HCT116 (cell line): ENCODE data around the gene TAS2R13. TPM values are rescaled to one million over a fixed set of nuclear protein-coding genes. Genes with fewer than 3 reads are reported as not detected.

ENCODE experiments used
- ATAC-seq: fragments of 200-7000 bp; cut with Tn5 transposase; 2 replicates; pipeline ENCODE4 v1.9.1; 2020; ENCODE audit warnings: mild to moderate bottlenecking, moderate library complexity
- BruUV-seq: library from RNA; stranded (reverse); fragments of 400-500 nt; replicated peaks from 2 replicates; lab custom pipeline; 2021; lab: Mats Ljungman, UMichigan
- CTCF ChIA-PET: fragments of 300-600 bp; sonication (Branson Sonifier 250); formaldehyde crosslinking; loops from one replicate; lab custom pipeline; 2021; ENCODE audit warnings: antibody characterized with exemption; lab: Charles Lee
- POLR2A ChIA-PET: fragments of 300-600, 350-600 bp; sonication (Branson Sonifier 250); formaldehyde crosslinking; loops from one replicate; lab custom pipeline; 2021; ENCODE audit warnings: antibody characterized with exemption; lab: Charles Lee
- RAD21 ChIA-PET, 2 experiments: fragments of 300-600 bp; sonication (Branson Sonifier 250); formaldehyde crosslinking; loops; one replicate each; lab custom pipeline; 2023; ENCODE audit warnings: low total read pairs in 2 of 2; ENCODE audit not compliant: uncharacterized antibody in 2 of 2, unreplicated experiment in 2 of 2, low non-redundant PET in 1 of 2; lab: Charles Lee
- DNase-seq: peaks from one replicate; pipeline ENCODE4 v3.0.0-alpha.2; 2010; ENCODE audit warnings: low read depth, low spot score
- H2AFZ ChIP-seq: fragments of 200-600 bp; shearing (Covaris generic), sonication (generic); 2 replicates; pipeline ENCODE4 v1.6.1; 2017; ENCODE audit warnings: low read depth, mixed run types, mixed read lengths, antibody characterized with exemption, low read length; ENCODE audit not compliant: poor library complexity, severe bottlenecking
- H3K27ac ChIP-seq: 2 replicates; pipeline ENCODE4 v1.5.1; 2012; ENCODE audit warnings: low read depth, low read length
- H3K27me3 ChIP-seq: fragments of 200-600 bp; sonication (generic); 2 replicates; pipeline ENCODE4 v1.6.1; 2016; ENCODE audit warnings: mixed run types, low read length, mixed read lengths; ENCODE audit not compliant: insufficient read depth
- H3K36me3 ChIP-seq, 2 experiments: fragments of 200-500 bp in 1 of 2; fragments of 200-600 bp in 1 of 2; sonication (Bioruptor generic) in 1 of 2; sonication (generic) in 1 of 2; 2 replicates each; pipeline versions ENCODE4 v1.5.1 to v1.6.1; 2014 to 2016; ENCODE audit warnings: low read length in 2 of 2, inconsistent platforms in 1 of 2, mixed read lengths in 1 of 2, mixed run types in 1 of 2; ENCODE audit not compliant: insufficient read depth in 2 of 2, control insufficient read depth in 1 of 2
- H3K4me1 ChIP-seq, 2 experiments: fragments of 200-600 bp in 1 of 2; sonication (generic) in 1 of 2; 2 replicates each; pipeline versions ENCODE4 v1.5.1 to v1.6.1; 2012 to 2017; ENCODE audit warnings: low read length in 2 of 2, inconsistent platforms in 1 of 2, mild to moderate bottlenecking in 1 of 2, mixed read lengths in 1 of 2, mixed run types in 1 of 2, moderate library complexity in 1 of 2; ENCODE audit not compliant: insufficient read depth in 2 of 2, control insufficient read depth in 1 of 2
- H3K4me2 ChIP-seq: fragments of 200-600 bp; sonication (generic); 2 replicates; pipeline ENCODE4 v1.6.1; 2017; ENCODE audit warnings: mixed run types, low read length, mixed read lengths
- H3K4me3 ChIP-seq, 2 experiments: fragments of 200-600 bp in 1 of 2; sonication (generic) in 1 of 2; replicated peaks in 1 of 2; 2 replicates each; pipeline ENCODE4 v1.5.1; 2011 to 2016; ENCODE audit warnings: low read length in 2 of 2, control low read depth in 1 of 2, low read depth in 1 of 2, mild to moderate bottlenecking in 1 of 2, mixed read lengths in 1 of 2, mixed run types in 1 of 2
- H3K79me2 ChIP-seq: fragments of 200-600 bp; sonication (generic); 2 replicates; pipeline ENCODE4 v1.6.1; 2017; ENCODE audit warnings: mild to moderate bottlenecking, mixed run types, low read length, moderate library complexity, mixed read lengths; ENCODE audit not compliant: insufficient read depth
- H3K9ac ChIP-seq: fragments of 200-600 bp; sonication (generic); 2 replicates; pipeline ENCODE4 v1.6.1; 2016; ENCODE audit warnings: low read length, mixed read lengths
- H3K9me2 ChIP-seq: fragments of 200-600 bp; sonication (generic), shearing (Covaris generic); 2 replicates; pipeline ENCODE4 v1.6.1; 2017; ENCODE audit warnings: mixed run types, mild to moderate bottlenecking, moderate library complexity; ENCODE audit not compliant: insufficient read depth
- H3K9me3 ChIP-seq, 2 experiments: fragments of 200-500 bp in 1 of 2; fragments of 200-600 bp in 1 of 2; sonication (Bioruptor generic) in 1 of 2; sonication (generic) in 1 of 2; 2 replicates each; pipeline ENCODE4 v1.6.1; 2014 to 2017; ENCODE audit warnings: low read length in 2 of 2, mixed read lengths in 2 of 2, inconsistent platforms in 1 of 2, low read depth in 1 of 2, mild to moderate bottlenecking in 1 of 2, mixed run types in 1 of 2, moderate library complexity in 1 of 2; ENCODE audit not compliant: control insufficient read depth in 1 of 2, insufficient read depth in 1 of 2
- H4K20me1 ChIP-seq: fragments of 200-600 bp; sonication (generic), shearing (Covaris generic); 2 replicates; pipeline ENCODE4 v1.6.1; 2017; ENCODE audit warnings: mixed run types, mild to moderate bottlenecking, moderate library complexity; ENCODE audit not compliant: insufficient read depth
- CBX3 ChIP-seq: IDR thresholded peaks from 2 replicates; pipeline ENCODE4 v1.6.1; 2012; ENCODE audit warnings: low read depth
- POLR2AphosphoS5 ChIP-seq: IDR thresholded peaks from 2 replicates; pipeline ENCODE4 v1.6.1; 2011; ENCODE audit warnings: mild to moderate bottlenecking, low read depth, low read length, moderate library complexity
- SIN3A ChIP-seq: IDR thresholded peaks from 2 replicates; pipeline ENCODE4 v1.6.1; 2012; ENCODE audit warnings: low read depth
- intact Hi-C: fragments of 100-400 bp; cut with micrococcal nuclease; formaldehyde crosslinking; loops from 2 replicates; pipeline ENCODE4 v1.10.0; 2022
- total RNA-seq: library from RNA; stranded (reverse); gene quantifications from one replicate; pipeline ENCODE4 v1.2.1, GENCODE V29; 2021; ENCODE audit not compliant: unreplicated experiment

TAS2R13 gene
- total RNA-seq, 1 experiment from 2014 or later, result 0.91 TPM

DNA sequence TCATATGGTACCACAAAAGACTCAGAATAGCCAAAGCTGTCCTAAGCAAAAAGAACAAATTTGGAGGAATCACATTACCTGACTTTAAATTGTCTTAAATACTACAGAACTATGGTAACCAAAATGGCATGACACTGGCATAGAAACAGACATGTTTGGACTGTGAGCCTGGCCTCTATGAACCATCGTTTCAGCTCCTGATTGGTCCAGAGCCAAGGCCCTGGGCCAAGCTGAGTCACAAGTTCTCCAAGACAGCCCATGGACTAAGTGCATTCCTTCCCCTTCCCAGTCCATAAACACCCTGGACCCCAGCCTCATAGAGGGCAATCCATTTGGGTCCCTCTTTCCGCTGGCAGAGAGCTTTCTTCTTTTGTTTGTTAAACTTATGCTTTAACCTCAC is 48.0 kb downstream of the TAS2R13 start:
- BruUV-seq, result no TSS peak
- Histone ChIP-seq H3K27me3 (no peaks in the 10 kb centered on the region), H3K9ac (no peak overlapping the region), H2AFZ (no peak overlapping the region), H3K4me2 (no peak overlapping the region), H3K9me3 (peaks cover 0 to 5% of the 10 kb centered on the region in 2 experiments; a peak in 1 of 4 replicates), H4K20me1 (no peaks in the 10 kb centered on the region), H3K79me2 (peaks cover 7% of the 10 kb centered on the region), H3K27ac (no peak overlapping the region), H3K36me3 (0 out of 4 replicates have a peak, but pooled peaks cover 0 to 3% of the 10 kb centered on the region in 2 experiments), H3K4me1 (no peaks in the 10 kb centered on the region), H3K4me3 (no peak overlapping the region), H3K9me2 (no peaks in the 10 kb centered on the region; the same call in 1 of the 2 replicates)
- no peak for TF ChIP-seq POLR2AphosphoS5
- no peak for TF ChIP-seq SIN3A
- TF ChIP-seq CBX3, result no peak
- no peak for DNase-seq
- intact Hi-C loops, result loop anchor here (10.0 kb wide), 1 partner anchor 623 kb away; no protein-coding TSS in a partner anchor
- POLR2A ChIA-PET, result no interaction called here
- CTCF ChIA-PET, result no interaction called here
- RAD21 ChIA-PET, result no interaction called here
- ATAC-seq, result no peak

Other genes with a start within 250 kb of the TAS2R13 start
- 4.4 TPM for gene STYK1, start 235.5 kb downstream of the TAS2R13 start, total RNA-seq
- gene YBX3, start 186.2 kb downstream of the TAS2R13 start, total RNA-seq, result 419 TPM
- gene TAS2R7, start 106.9 kb downstream of the TAS2R13 start, total RNA-seq, result not detected
- not detected for gene TAS2R8, start 102.3 kb downstream of the TAS2R13 start, total RNA-seq
- not detected for gene TAS2R9, start 99.4 kb downstream of the TAS2R13 start, total RNA-seq
- gene TAS2R10, start 83.2 kb downstream of the TAS2R13 start, total RNA-seq, result 0.81 TPM
- gene PRR4, start 60.1 kb downstream of the TAS2R13 start, total RNA-seq, result 2.2 TPM
- 5.9 TPM for gene PRH1, start 25.3 kb downstream of the TAS2R13 start, total RNA-seq
- not detected for gene PRH2, start 19.7 kb upstream of the TAS2R13 start, total RNA-seq
- 1.9 TPM for gene TAS2R14, start 29.7 kb upstream of the TAS2R13 start, total RNA-seq
- 0.54 TPM for gene TAS2R50, start 77.3 kb upstream of the TAS2R13 start, total RNA-seq
- gene TAS2R20, start 88.7 kb upstream of the TAS2R13 start, total RNA-seq, result 0.76 TPM
- gene TAS2R19, start 113.1 kb upstream of the TAS2R13 start, total RNA-seq, result 1.6 TPM
- 1.7 TPM for gene TAS2R31, start 121.8 kb upstream of the TAS2R13 start, total RNA-seq
- 0.42 TPM for gene TAS2R46, start 152.7 kb upstream of the TAS2R13 start, total RNA-seq
- not detected for gene TAS2R43, start 182.8 kb upstream of the TAS2R13 start, total RNA-seq
- 1.5 TPM for gene TAS2R30, start 225.1 kb upstream of the TAS2R13 start, total RNA-seq